HG03469 (cell line): Measurements from ENCODE around the gene CARMIL1.

Experiments
- ATAC-seq: cut with Tn5 transposase; IDR thresholded peaks from one replicate; pipeline ENCODE4 v1.9.1; 2021; ENCODE audit warnings: mild to moderate bottlenecking, moderate library complexity, moderate number of reproducible peaks; ENCODE audit not compliant: unreplicated experiment

Gene CARMIL1

GRCh38 chr6:25599516-25600085 is 320.4 kb downstream of the CARMIL1 start:
- ATAC-seq = no peak

GRCh38 chr6:25601800-25602673 is 322.9 kb downstream of the CARMIL1 start:
- ATAC-seq = no peak

GRCh38 chr6:25602674-25602982 is 323.5 kb downstream of the CARMIL1 start:
- no peak for ATAC-seq

GRCh38 chr6:25603251-25603650 is 324.1 kb downstream of the CARMIL1 start:
- ATAC-seq = no peak

- no peak for ATAC-seq
Observed at GRCh38 chr6:25606151-25606550, 327.0 kb downstream of the CARMIL1 start.

- no peak for ATAC-seq
Observed at GRCh38 chr6:25608558-25609174, 329.5 kb downstream of the CARMIL1 start.

- ATAC-seq = no peak
Observed at GRCh38 chr6:25612666-25613065, 333.5 kb downstream of the CARMIL1 start.

- ATAC-seq = no peak
Observed at GRCh38 chr6:25613415-25613814, 334.2 kb downstream of the CARMIL1 start.

- no peak for ATAC-seq
Observed at GRCh38 chr6:25614052-25614451, 334.9 kb downstream of the CARMIL1 start.

GRCh38 chr6:25615471-25615870 is 336.3 kb downstream of the CARMIL1 start:
- ATAC-seq = no peak

- ATAC-seq = no peak
Observed at GRCh38 chr6:25617997-25618396, 338.8 kb downstream of the CARMIL1 start.

GRCh38 chr6:25619217-25619616 is 340.0 kb downstream of the CARMIL1 start:
- ATAC-seq = no peak

- ATAC-seq = no peak
Observed at GRCh38 chr6:25620391-25620790, 341.2 kb downstream of the CARMIL1 start.

- ATAC-seq = no peak
Observed at GRCh38 chr6:25623065-25623464, 343.9 kb downstream of the CARMIL1 start.

- ATAC-seq = no peak
Observed at GRCh38 chr6:25623879-25624278, 344.7 kb downstream of the CARMIL1 start.

- ATAC-seq = no peak
Observed at GRCh38 chr6:25627001-25627400, 347.8 kb downstream of the CARMIL1 start.

- ATAC-seq = no peak
Observed at GRCh38 chr6:25628471-25629197, 349.5 kb downstream of the CARMIL1 start.

- ATAC-seq = no peak
Observed at GRCh38 chr6:25629198-25629576, 350.0 kb downstream of the CARMIL1 start.

- no peak for ATAC-seq
Observed at GRCh38 chr6:25630508-25631278, 351.5 kb downstream of the CARMIL1 start.

GRCh38 chr6:25635886-25636317 is 356.7 kb downstream of the CARMIL1 start:
- no peak for ATAC-seq

- ATAC-seq = no peak
Observed at GRCh38 chr6:25637211-25637610, 358.0 kb downstream of the CARMIL1 start.
